NCI-H1694 (cell line): ENCODE results near the gene ELOVL6.
"Not testable (repeated sequence)": the region's sequence is repeated elsewhere in the genome, so short reads cannot be mapped to it uniquely, and the experiment has no call there.

Experiments
- DNase-seq: peaks from one replicate; lab custom pipeline; 2025; lab: John Stamatoyannopoulos, UW

Gene ELOVL6

GRCh38 chr4:110160618-110161017 lies 37.8 kb downstream of the ELOVL6 start:
- no peak for DNase-seq

- no peak for DNase-seq
Measured at GRCh38 chr4:110159541-110159940, 38.9 kb downstream of the ELOVL6 start.

- no peak for DNase-seq
Measured at GRCh38 chr4:110157580-110157979, 40.8 kb downstream of the ELOVL6 start.

GRCh38 chr4:110157166-110157565 lies 41.2 kb downstream of the ELOVL6 start:
- DNase-seq, result not testable (repeated sequence)

- no peak for DNase-seq
Measured at GRCh38 chr4:110156442-110156841, 42.0 kb downstream of the ELOVL6 start.

- no peak for DNase-seq
Measured at GRCh38 chr4:110155654-110156053, 42.8 kb downstream of the ELOVL6 start.

GRCh38 chr4:110154582-110154981 lies 43.8 kb downstream of the ELOVL6 start:
- DNase-seq, result no peak

- no peak for DNase-seq
Measured at GRCh38 chr4:110152386-110152785, 46.0 kb downstream of the ELOVL6 start.

GRCh38 chr4:110149089-110149488 lies 49.3 kb downstream of the ELOVL6 start:
- DNase-seq, result no peak

GRCh38 chr4:110142461-110142860 lies 56.0 kb downstream of the ELOVL6 start:
- DNase-seq, result no peak

- DNase-seq, result no peak
Measured at GRCh38 chr4:110139815-110140214, 58.6 kb downstream of the ELOVL6 start.

GRCh38 chr4:110139111-110139510 lies 59.3 kb downstream of the ELOVL6 start:
- no peak for DNase-seq

GRCh38 chr4:110138551-110138950 lies 59.9 kb downstream of the ELOVL6 start:
- DNase-seq, result no peak

GRCh38 chr4:110137829-110138228 lies 60.6 kb downstream of the ELOVL6 start:
- no peak for DNase-seq

- DNase-seq, result no peak
Measured at GRCh38 chr4:110135523-110135922, 62.9 kb downstream of the ELOVL6 start.

- DNase-seq, result no peak
Measured at GRCh38 chr4:110135076-110135475, 63.3 kb downstream of the ELOVL6 start.

GRCh38 chr4:110134269-110134869 lies 64.0 kb downstream of the ELOVL6 start:
- DNase-seq, result no peak

GRCh38 chr4:110132816-110133719 lies 65.3 kb downstream of the ELOVL6 start:
- DNase-seq, result no peak

- no peak for DNase-seq
Measured at GRCh38 chr4:110131916-110132315, 66.5 kb downstream of the ELOVL6 start.

- no peak for DNase-seq
Measured at GRCh38 chr4:110130576-110131358, 67.6 kb downstream of the ELOVL6 start.

GRCh38 chr4:110129544-110129943 lies 68.9 kb downstream of the ELOVL6 start:
- no peak for DNase-seq

- no peak for DNase-seq
Measured at GRCh38 chr4:110128472-110128919, 69.9 kb downstream of the ELOVL6 start.

- no peak for DNase-seq
Measured at GRCh38 chr4:110128029-110128428, 70.4 kb downstream of the ELOVL6 start.
